ENCODE results near the gene INSL3. TPM values are rescaled to one million over a fixed set of nuclear protein-coding genes. Genes with fewer than 3 reads are reported as not detected.

Gene INSL3
- total RNA-seq, 1 donor from 2014 or later: not detected

DNA sequence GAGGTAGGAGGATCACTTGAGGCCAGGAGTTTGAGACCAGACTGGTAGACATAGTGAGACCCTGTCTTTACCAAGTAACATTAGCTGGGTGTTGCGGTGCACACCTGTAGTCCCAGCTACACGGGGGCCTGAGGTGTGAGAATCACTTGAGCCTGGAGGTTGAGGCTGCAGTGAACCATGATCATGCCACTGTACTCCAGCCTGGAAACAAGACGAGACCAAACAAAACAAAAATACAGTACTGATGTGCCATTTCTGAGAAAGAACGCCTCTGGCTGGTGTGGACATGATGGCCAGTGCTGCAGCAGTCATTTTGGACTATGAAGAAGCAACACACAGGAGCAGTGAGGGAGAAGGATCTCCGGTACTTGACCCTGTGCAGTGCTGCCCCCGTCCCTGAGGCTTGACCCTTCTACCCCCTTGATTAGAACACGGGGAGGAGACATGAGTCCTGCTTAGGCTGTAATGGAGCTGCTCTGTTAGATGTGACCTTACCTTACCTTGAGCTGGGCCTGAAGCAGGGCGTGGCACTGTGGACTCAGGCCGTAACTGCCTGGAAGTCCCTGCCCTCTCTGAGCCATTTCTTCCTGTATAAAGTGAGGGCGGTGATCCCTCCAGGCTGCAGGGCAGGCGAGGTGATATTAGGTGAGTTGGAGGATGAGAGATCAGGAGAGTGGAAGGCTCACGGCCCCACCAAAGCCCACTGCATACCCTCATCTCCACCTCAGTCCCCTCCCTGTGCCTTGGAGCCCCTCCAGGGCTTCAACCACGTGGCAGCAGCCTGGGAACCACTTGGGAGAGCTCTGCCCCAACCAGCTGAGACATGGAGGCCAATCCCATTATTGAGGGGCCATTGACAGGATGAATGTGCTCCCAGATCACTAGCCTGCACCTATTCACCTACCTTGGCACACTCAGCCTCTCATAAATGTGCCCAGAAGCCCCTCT, 44.3 kb upstream of the INSL3 start:
- peaks cover 7% of the 10 kb centered on the region for H3K36me3 ChIP-seq (ENCODE audit: control insufficient read depth, insufficient read depth, low read length)
- H3K4me3 ChIP-seq (ENCODE audit: low read depth, low read length): no peak overlapping the region
- TF ChIP-seq, protein P1, sequence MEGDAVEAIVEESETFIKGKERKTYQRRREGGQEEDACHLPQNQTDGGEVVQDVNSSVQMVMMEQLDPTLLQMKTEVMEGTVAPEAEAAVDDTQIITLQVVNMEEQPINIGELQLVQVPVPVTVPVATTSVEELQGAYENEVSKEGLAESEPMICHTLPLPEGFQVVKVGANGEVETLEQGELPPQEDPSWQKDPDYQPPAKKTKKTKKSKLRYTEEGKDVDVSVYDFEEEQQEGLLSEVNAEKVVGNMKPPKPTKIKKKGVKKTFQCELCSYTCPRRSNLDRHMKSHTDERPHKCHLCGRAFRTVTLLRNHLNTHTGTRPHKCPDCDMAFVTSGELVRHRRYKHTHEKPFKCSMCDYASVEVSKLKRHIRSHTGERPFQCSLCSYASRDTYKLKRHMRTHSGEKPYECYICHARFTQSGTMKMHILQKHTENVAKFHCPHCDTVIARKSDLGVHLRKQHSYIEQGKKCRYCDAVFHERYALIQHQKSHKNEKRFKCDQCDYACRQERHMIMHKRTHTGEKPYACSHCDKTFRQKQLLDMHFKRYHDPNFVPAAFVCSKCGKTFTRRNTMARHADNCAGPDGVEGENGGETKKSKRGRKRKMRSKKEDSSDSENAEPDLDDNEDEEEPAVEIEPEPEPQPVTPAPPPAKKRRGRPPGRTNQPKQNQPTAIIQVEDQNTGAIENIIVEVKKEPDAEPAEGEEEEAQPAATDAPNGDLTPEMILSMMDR (IDR thresholded peaks at IDR 0.05; ENCODE audit: insufficient read depth, low read length, poor library complexity, severe bottlenecking): no peak
- peaks cover 30% of the 10 kb centered on the region for H3K27me3 ChIP-seq (ENCODE audit: control insufficient read depth, insufficient read depth, low read length)
- DNase-seq (ENCODE audit: low read depth): no peak

DNA sequence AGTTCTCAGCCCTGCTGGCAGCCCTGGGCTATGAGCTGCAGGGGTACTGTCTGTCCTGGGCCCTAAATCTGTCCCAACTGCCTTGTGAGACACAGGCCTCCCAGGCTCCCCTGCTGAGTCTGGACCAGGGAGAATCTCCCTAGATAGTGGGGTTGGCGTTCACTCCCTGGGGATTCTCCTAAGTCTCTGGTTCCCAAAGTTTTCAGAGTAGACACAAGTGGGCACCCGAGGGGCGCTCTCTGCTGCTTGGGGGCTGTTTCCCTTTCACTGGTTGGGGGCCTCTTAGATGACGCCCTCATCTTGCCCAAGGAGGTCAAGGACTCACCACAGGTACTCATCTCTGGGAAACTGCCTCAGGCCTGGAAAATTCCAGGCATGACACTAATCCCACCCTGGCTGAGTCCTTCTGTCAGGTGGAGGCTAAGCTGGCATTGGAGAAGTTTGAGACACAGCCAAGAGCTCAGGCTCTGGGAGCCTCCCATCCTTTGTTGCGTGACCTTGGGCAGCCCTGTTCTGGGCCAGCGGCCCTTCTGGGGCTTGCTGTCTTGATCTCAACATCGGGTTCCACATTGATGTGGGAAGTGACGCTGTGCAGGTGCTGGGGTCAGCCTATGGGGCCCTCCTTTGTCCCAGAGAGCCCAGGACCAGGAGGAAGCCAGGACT, 42.3 kb upstream of the INSL3 start:
- Histone ChIP-seq H3K36me3 (ENCODE audit: control insufficient read depth, insufficient read depth, low read length) (peaks cover 7% of the 10 kb centered on the region), H3K27me3 (ENCODE audit: control insufficient read depth, insufficient read depth, low read length) (peaks cover 12% of the 10 kb centered on the region), H3K4me3 (ENCODE audit: low read depth, low read length) (no peak overlapping the region)
- no peak for DNase-seq (ENCODE audit: low read depth)
- TF ChIP-seq, protein P1 (IDR thresholded peaks at IDR 0.05; ENCODE audit: insufficient read depth, low read length, poor library complexity, severe bottlenecking): no peak

GRCh38 chr19:17862711-17863519, 41.6 kb upstream of the INSL3 start:
- DNase-seq (ENCODE audit: low read depth): no peak
- peaks cover 6% of the 10 kb centered on the region for H3K27me3 ChIP-seq (ENCODE audit: control insufficient read depth, insufficient read depth, low read length)
- TF ChIP-seq, protein P1 (IDR thresholded peaks at IDR 0.05; ENCODE audit: insufficient read depth, low read length, poor library complexity, severe bottlenecking): no peak
- H3K36me3 ChIP-seq (ENCODE audit: control insufficient read depth, insufficient read depth, low read length): peaks cover 7% of the 10 kb centered on the region
- no peak overlapping the region for H3K4me3 ChIP-seq (ENCODE audit: low read depth, low read length)

DNA sequence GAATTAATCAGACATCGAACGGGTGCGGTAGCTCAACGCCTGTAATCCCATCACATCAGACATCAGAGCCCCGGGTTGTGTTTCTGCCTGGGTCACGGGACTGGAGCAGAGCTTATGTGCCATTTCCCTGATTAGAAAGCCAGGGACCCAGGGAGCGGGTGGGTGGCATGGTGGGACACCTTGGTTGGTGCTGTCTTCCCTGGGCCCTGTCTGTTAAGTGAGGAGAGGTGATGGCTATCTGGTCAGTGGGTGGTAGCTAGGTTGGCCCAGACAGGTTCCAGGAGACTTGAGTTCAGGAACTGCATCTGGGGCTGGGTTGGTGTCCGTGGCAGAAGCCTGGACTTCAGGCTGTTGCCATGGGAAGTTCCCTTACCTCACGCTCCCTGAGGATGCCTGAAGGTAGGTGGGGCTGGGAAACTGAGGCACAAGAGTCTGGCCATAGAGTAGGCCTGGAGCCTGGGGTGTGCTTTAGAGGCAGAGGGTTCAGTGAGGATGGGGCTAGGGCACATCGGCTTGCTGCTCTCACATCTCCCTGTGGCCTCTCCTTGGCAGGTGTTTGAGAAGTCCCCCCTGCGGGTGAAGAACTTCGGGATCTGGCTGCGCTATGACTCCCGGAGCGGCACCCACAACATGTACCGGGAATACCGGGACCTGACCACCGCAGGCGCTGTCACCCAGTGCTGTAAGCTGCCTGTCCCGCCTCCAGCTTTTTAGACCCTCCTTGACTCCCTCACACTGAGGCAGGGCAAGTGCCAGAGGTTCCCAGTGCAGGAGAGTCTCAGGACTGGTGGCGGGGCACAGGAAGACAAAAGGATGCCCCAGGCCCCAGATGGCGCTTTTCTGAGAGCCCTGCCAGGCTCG, 40.5 kb upstream of the INSL3 start:
- no peak overlapping the region for H3K4me3 ChIP-seq (ENCODE audit: low read depth, low read length)
- TF ChIP-seq, protein P1 (IDR thresholded peaks at IDR 0.05; ENCODE audit: insufficient read depth, low read length, poor library complexity, severe bottlenecking): no peak
- DNase-seq (ENCODE audit: low read depth): no peak
- no peaks in the 10 kb centered on the region for H3K27me3 ChIP-seq (ENCODE audit: control insufficient read depth, insufficient read depth, low read length)
- H3K36me3 ChIP-seq (ENCODE audit: control insufficient read depth, insufficient read depth, low read length): peaks cover 7% of the 10 kb centered on the region

DNA sequence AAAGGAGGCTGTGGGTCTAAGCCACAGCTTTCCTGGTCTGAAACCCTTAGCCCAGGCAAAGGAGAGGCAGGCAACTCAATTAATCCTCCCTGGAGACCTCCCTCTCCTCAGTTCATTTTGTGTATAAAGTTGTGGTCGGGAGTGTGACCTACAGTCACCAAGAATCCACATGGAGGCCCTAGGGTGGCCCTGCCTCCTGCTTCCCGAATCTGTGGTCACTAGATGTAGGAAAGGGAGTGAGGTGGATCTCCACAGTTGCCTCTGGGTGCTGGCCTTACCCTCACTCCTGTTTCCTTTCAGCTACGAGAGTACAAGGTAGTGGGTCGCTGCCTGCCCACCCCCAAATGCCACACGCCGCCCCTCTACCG, 39.7 kb upstream of the INSL3 start:
- Histone ChIP-seq H3K36me3 (ENCODE audit: control insufficient read depth, insufficient read depth, low read length) (peaks cover 7% of the 10 kb centered on the region), H3K27me3 (ENCODE audit: control insufficient read depth, insufficient read depth, low read length) (no peaks in the 10 kb centered on the region), H3K4me3 (ENCODE audit: low read depth, low read length) (peak overlapping the region; percentile 85)
- TF ChIP-seq, protein P1 (IDR thresholded peaks at IDR 0.05; ENCODE audit: insufficient read depth, low read length, poor library complexity, severe bottlenecking): no peak
- DNase-seq (ENCODE audit: low read depth): no peak
